Sigmoid colon (tissue), 4 donors: Measurements from ENCODE around the gene TMOD1.
"Not testable (repeated sequence)": the region's sequence is repeated elsewhere in the genome, so short reads cannot be mapped to it uniquely, and the experiment has no call there.

Experiments used
- CTCF ChIP-seq, 4 experiments: fragments of 450-650 bp in 3 of 4; fragments of 200-600 bp in 1 of 4; IDR thresholded peaks; one replicate each; pipeline ENCODE4 v1.5.1; 2016 to 2019; ENCODE audit warnings: antibody characterized with exemption in 4 of 4, mild to moderate bottlenecking in 3 of 4, moderate library complexity in 2 of 4
- POLR2A ChIP-seq, 2 donors: fragments of 450-650 bp; IDR thresholded peaks; one replicate each; pipeline ENCODE4 v1.6.1; 2016; ENCODE audit warnings: antibody characterized with exemption in 2 of 2, mild to moderate bottlenecking in 2 of 2, moderate library complexity in 2 of 2
- POLR2AphosphoS5 ChIP-seq, 4 donors: sonication (generic); formaldehyde crosslinking; IDR thresholded peaks; one replicate each; pipeline ENCODE4 v1.6.1; 2017; ENCODE audit warnings: antibody characterized with exemption in 4 of 4

DNA sequence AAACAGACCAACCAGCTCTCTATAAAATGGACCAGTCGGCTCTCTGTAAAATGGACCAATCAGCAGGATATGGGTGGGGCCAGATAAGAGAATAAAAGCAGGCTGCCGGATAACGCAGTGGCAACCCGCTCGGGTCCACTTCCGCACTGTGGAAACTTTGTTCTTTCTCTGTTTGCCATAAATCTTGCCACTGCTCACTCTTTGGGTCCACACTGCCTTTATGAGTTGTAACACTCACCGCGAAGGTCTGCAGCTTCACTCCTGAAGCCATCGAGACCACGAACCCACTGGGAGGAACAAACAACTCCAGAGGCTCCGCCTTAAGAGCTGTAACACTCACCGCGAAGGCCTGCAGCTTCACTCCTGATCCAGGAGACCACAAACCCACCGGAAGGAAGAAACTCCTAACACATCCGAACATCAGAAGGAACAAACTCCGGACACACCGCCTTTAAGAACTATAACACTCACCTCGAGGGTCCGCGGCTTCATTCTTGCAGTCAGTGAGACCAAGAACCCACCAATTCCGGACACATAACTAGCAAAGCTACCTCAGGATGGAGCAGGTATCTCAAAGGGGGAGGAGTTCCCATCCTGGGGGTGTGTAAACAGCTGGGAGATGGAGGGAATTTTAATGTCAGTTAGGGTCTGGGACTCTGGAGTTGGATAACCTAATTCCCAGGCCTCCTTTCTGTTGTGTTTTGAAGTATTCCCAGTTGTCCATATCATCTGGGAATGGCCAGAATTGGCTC lies 73.6 kb downstream of the TMOD1 start:
- TF ChIP-seq CTCF, POLR2A (IDR thresholded peaks at IDR 0.05): not testable (repeated sequence)
- peak in 3 of 4 donors; percentile 15 to 55 (median 36) for TF ChIP-seq POLR2AphosphoS5 (IDR thresholded peaks at IDR 0.05)
